ENCODE measurements around the gene CA10. TPM values are rescaled to one million over a fixed set of nuclear protein-coding genes. Genes with fewer than 3 reads are reported as not detected.

CA10 gene
- total RNA-seq, 1 donor from 2014 or later: 10.4 TPM

DNA sequence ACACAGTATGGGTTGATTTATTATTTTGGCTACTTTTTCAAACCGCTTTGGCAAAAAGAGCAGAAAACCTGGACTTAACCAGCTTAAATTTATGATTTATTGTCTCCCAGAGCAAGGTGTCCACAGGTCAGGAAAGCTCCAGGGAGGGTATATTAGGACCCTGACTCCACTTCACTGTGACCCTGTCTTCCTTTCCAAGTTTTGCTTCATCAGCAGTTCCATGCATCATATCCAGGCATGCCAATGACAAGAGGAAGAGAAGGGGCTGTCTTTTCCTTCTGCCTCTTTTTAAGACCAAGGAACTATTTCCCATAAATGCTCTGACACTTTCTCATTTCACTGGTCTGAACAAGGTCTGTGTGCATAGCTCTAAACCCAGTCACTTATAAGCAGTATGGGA lies 316.8 kb downstream of the CA10 start:
- Histone ChIP-seq H3K36me3 (ENCODE audit: control insufficient read depth in 3 of 3, insufficient read depth in 3 of 3, low read length in 3 of 3) (no peaks in the 10 kb centered on the region), H3K27ac (ENCODE audit: low read depth, low read length) (no peak overlapping the region), H3K4me1 (ENCODE audit: control insufficient read depth in 3 of 3, insufficient read depth in 3 of 3, low read length in 3 of 3) (no peaks in the 10 kb centered on the region), H3K27me3 (ENCODE audit: control insufficient read depth in 3 of 3, insufficient read depth in 3 of 3, low read length in 3 of 3) (no peaks in the 10 kb centered on the region), H3K9me3 (ENCODE audit: control insufficient read depth in 3 of 3, low read length in 3 of 3) (no peaks in the 10 kb centered on the region), H3K4me3 (ENCODE audit: low read length in 3 of 3) (no peak overlapping the region), H3K9ac (ENCODE audit: low read depth in 1 of 3, low read length in 3 of 3) (no peak overlapping the region)

DNA sequence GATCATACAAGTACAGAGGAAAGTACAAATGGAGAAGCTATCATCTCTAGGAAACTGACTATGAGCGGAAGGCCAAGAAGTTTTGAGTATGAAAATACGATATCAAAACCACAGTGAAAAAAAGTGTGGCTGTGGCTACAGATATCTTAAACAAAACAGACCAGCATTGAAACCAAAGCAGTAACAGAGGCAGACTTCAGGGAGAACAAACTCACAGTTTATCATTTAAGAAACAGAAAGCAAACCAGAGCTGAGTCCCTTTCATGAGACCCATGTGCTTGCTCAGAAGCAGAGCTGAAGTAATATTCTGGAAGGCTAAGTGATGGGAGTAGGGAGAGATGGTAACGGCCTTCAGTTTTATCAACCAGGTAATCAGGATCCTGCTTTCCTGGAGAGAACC lies 317.8 kb downstream of the CA10 start:
- H3K27ac ChIP-seq (ENCODE audit: low read depth, low read length): no peak overlapping the region
- H3K9ac ChIP-seq (ENCODE audit: low read depth in 1 of 3, low read length in 3 of 3): no peak overlapping the region
- H3K27me3 ChIP-seq (ENCODE audit: control insufficient read depth in 3 of 3, insufficient read depth in 3 of 3, low read length in 3 of 3): peaks cover 0 to 5% (median 0%) of the 10 kb centered on the region in 3 donors
- H3K4me1 ChIP-seq (ENCODE audit: control insufficient read depth in 3 of 3, insufficient read depth in 3 of 3, low read length in 3 of 3): no peaks in the 10 kb centered on the region
- no peak overlapping the region for H3K4me3 ChIP-seq (ENCODE audit: low read length in 3 of 3)
- H3K9me3 ChIP-seq (ENCODE audit: control insufficient read depth in 3 of 3, low read length in 3 of 3): no peaks in the 10 kb centered on the region
- H3K36me3 ChIP-seq (ENCODE audit: control insufficient read depth in 3 of 3, insufficient read depth in 3 of 3, low read length in 3 of 3): no peaks in the 10 kb centered on the region

DNA sequence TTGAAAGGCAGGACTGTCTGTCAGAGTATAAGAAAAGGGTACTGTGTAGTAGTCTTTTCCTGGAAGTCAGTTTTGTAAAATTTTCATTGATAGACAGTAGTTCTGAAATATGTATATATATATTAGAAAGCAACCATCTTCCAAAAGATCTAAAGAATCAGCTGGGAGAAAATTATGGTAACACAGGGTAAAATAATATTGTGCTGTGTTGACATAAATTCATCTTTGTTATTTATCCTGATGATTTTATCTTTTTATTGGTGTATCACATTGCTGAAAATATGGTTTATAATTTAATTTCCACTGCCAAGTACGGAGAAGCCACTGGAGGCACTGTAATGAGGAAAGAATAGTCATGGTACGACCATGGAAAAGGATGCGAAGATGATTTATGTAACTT lies 324.9 kb downstream of the CA10 start:
- Histone ChIP-seq H3K27ac (ENCODE audit: low read depth, low read length) (no peak overlapping the region), H3K36me3 (ENCODE audit: control insufficient read depth in 3 of 3, insufficient read depth in 3 of 3, low read length in 3 of 3) (no peaks in the 10 kb centered on the region), H3K4me1 (ENCODE audit: control insufficient read depth in 3 of 3, insufficient read depth in 3 of 3, low read length in 3 of 3) (peaks cover 0 to 4% (median 0%) of the 10 kb centered on the region in 3 donors)

DNA sequence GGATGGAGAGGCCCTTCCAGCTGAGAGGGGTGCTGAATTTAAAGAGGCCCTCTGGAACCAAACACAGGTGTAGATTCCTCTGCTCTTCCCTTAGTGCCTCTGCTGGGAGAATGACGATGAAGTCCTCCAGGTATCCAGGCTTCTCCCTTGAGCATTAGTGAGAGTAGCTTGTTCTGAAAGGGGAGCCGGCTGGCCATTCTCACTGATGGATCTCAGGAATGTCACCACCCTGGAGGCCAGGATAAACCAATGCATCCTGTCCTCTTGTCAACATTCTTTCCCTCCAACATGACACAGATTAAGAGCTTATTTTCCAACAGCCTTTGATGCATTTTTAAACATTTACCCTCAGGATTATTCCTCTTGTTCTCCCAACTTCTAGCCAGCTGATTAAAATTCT lies 325.5 kb downstream of the CA10 start:
- Histone ChIP-seq H3K27ac (ENCODE audit: low read depth, low read length) (no peak overlapping the region), H3K4me1 (ENCODE audit: control insufficient read depth in 3 of 3, insufficient read depth in 3 of 3, low read length in 3 of 3) (peaks cover 0 to 4% (median 0%) of the 10 kb centered on the region in 3 donors), H3K4me3 (ENCODE audit: low read length in 3 of 3) (no peak overlapping the region), H3K36me3 (ENCODE audit: control insufficient read depth in 3 of 3, insufficient read depth in 3 of 3, low read length in 3 of 3) (no peaks in the 10 kb centered on the region), H3K9me3 (ENCODE audit: control insufficient read depth in 3 of 3, low read length in 3 of 3) (no peaks in the 10 kb centered on the region), H3K27me3 (ENCODE audit: control insufficient read depth in 3 of 3, insufficient read depth in 3 of 3, low read length in 3 of 3) (peaks cover 0 to 5% (median 0%) of the 10 kb centered on the region in 3 donors), H3K9ac (ENCODE audit: low read depth in 1 of 3, low read length in 3 of 3) (no peak overlapping the region)

More for the DNA sequence above, 324.9 kb downstream of the CA10 start:
- H3K9me3 ChIP-seq (ENCODE audit: control insufficient read depth in 3 of 3, low read length in 3 of 3): no peaks in the 10 kb centered on the region
- H3K27me3 ChIP-seq (ENCODE audit: control insufficient read depth in 3 of 3, insufficient read depth in 3 of 3, low read length in 3 of 3): peaks cover 0 to 5% (median 0%) of the 10 kb centered on the region in 3 donors
- H3K4me3 ChIP-seq (ENCODE audit: low read length in 3 of 3): no peak overlapping the region
- H3K9ac ChIP-seq (ENCODE audit: low read depth in 1 of 3, low read length in 3 of 3): no peak overlapping the region

DNA sequence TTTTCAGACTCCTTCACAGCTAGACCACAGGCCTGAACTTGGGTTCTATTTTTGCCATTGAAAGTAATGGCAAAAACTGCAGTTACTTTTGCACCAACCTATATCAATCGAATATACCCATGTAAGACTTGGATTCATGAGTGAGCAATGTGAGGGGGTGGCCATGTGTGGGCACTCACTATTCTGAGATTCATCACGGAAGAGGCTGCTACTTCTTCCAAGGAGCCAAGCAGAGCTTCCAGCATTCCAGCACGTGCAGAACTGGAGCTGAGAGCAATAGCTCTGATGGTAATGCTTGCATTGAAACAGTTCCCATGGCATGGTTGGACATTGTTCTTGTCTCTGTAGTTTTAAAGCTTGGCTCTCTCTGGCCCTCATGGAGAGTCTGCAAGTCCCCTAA lies 327.6 kb downstream of the CA10 start:
- Histone ChIP-seq H3K36me3 (ENCODE audit: control insufficient read depth in 3 of 3, insufficient read depth in 3 of 3, low read length in 3 of 3) (no peaks in the 10 kb centered on the region), H3K4me1 (ENCODE audit: control insufficient read depth in 3 of 3, insufficient read depth in 3 of 3, low read length in 3 of 3) (peaks cover 0 to 4% (median 0%) of the 10 kb centered on the region in 3 donors), H3K9ac (ENCODE audit: low read depth in 1 of 3, low read length in 3 of 3) (no peak overlapping the region), H3K9me3 (ENCODE audit: control insufficient read depth in 3 of 3, low read length in 3 of 3) (no peaks in the 10 kb centered on the region), H3K27ac (ENCODE audit: low read depth, low read length) (no peak overlapping the region), H3K4me3 (ENCODE audit: low read length in 3 of 3) (no peak overlapping the region), H3K27me3 (ENCODE audit: control insufficient read depth in 3 of 3, insufficient read depth in 3 of 3, low read length in 3 of 3) (no peaks in the 10 kb centered on the region)

DNA sequence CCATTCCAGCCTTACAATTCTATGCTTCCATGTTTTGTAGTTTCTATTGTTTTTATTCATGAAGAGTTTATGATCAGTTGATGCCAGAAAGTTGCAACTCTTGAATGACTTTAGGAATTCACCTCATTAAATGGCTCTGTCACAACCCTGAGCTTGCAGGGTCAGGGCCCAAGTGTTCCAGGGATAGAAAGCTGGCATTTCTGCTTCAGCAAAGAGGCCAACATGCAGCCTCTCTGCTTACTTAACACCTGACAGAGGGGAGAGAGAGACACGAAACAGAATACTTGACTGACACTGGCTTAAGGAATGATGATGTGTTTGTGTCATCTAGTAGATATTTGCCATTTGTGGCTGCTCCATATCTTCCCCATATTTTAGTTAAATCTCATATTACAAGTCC lies 328.1 kb downstream of the CA10 start:
- Histone ChIP-seq H3K36me3 (ENCODE audit: control insufficient read depth in 3 of 3, insufficient read depth in 3 of 3, low read length in 3 of 3) (no peaks in the 10 kb centered on the region), H3K9ac (ENCODE audit: low read depth in 1 of 3, low read length in 3 of 3) (no peak overlapping the region), H3K27me3 (ENCODE audit: control insufficient read depth in 3 of 3, insufficient read depth in 3 of 3, low read length in 3 of 3) (no peaks in the 10 kb centered on the region), H3K27ac (ENCODE audit: low read depth, low read length) (no peak overlapping the region), H3K9me3 (ENCODE audit: control insufficient read depth in 3 of 3, low read length in 3 of 3) (no peaks in the 10 kb centered on the region), H3K4me3 (ENCODE audit: low read length in 3 of 3) (no peak overlapping the region), H3K4me1 (ENCODE audit: control insufficient read depth in 3 of 3, insufficient read depth in 3 of 3, low read length in 3 of 3) (peaks cover 0 to 4% (median 0%) of the 10 kb centered on the region in 3 donors)

DNA sequence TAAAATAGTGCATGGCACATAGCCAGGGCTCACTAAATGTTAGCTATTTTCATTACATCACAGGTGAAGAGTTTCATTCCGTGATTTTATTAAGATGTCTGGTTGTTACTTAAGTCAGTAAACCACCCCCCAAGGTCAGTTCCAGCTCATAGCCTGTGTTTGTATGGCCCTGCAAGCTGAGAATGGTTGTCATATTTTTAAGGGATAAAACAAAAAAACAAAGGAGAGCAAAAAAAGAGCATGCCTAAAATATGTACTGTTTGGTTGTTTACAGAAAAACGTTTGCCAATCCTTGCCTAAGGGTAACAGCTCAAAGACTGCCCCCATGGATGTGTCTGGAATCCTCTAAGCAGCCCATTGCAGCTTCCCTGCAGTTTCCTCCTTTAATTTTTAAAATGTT lies 329.6 kb downstream of the CA10 start:
- no peaks in the 10 kb centered on the region for H3K36me3 ChIP-seq (ENCODE audit: control insufficient read depth in 3 of 3, insufficient read depth in 3 of 3, low read length in 3 of 3)
- no peak overlapping the region for H3K27ac ChIP-seq (ENCODE audit: low read depth, low read length)
- H3K27me3 ChIP-seq (ENCODE audit: control insufficient read depth in 3 of 3, insufficient read depth in 3 of 3, low read length in 3 of 3): no peaks in the 10 kb centered on the region
- H3K9me3 ChIP-seq (ENCODE audit: control insufficient read depth in 3 of 3, low read length in 3 of 3): no peaks in the 10 kb centered on the region
- no peak overlapping the region for H3K9ac ChIP-seq (ENCODE audit: low read depth in 1 of 3, low read length in 3 of 3)
- no peak overlapping the region for H3K4me3 ChIP-seq (ENCODE audit: low read length in 3 of 3)
- no peaks in the 10 kb centered on the region for H3K4me1 ChIP-seq (ENCODE audit: control insufficient read depth in 3 of 3, insufficient read depth in 3 of 3, low read length in 3 of 3)

DNA sequence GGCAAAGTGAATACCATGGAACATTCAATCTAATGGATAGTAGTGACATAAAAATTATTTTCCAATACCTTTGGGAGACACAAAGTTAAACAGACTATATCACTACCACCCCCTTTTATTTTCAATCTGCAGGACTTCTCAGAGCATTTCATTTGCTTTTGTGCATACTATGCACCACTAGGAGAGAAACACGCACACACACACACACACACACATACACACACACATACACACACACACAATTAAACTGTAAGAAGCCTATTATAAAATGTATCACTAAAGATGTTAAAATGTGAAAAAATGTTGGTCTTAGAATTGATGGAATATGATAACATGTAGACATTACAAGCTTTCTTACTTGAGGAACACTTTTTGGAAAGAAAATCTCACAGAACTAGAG lies 331.4 kb downstream of the CA10 start:
- H3K9me3 ChIP-seq (ENCODE audit: control insufficient read depth in 3 of 3, low read length in 3 of 3): no peaks in the 10 kb centered on the region
- H3K27me3 ChIP-seq (ENCODE audit: control insufficient read depth in 3 of 3, insufficient read depth in 3 of 3, low read length in 3 of 3): no peaks in the 10 kb centered on the region
- no peak overlapping the region for H3K9ac ChIP-seq (ENCODE audit: low read depth in 1 of 3, low read length in 3 of 3)
- H3K4me1 ChIP-seq (ENCODE audit: control insufficient read depth in 3 of 3, insufficient read depth in 3 of 3, low read length in 3 of 3): no peaks in the 10 kb centered on the region
- no peak overlapping the region for H3K4me3 ChIP-seq (ENCODE audit: low read length in 3 of 3)
- H3K27ac ChIP-seq (ENCODE audit: low read depth, low read length): no peak overlapping the region
- H3K36me3 ChIP-seq (ENCODE audit: control insufficient read depth in 3 of 3, insufficient read depth in 3 of 3, low read length in 3 of 3): no peaks in the 10 kb centered on the region

DNA sequence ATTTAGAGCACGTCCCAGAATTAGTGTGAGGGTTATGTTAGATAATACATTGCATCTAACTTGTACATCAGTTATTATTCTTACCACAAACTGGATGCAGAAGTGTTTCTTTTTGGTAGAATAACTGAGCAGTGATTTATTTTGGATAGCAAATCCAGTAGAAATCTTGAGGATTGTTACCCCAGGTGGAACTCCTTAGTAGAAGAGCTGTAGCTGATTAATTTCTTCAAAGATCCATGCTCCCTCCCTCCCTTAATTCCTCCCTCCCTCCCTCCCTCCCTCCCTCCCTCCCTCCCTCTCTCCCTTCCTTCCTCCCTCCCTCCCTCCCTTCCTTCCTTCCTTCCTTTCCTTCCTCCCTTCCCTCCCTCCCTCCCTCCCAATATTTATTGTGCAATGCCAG lies 337.7 kb downstream of the CA10 start:
- Histone ChIP-seq H3K4me3 (ENCODE audit: low read length in 3 of 3) (no peak overlapping the region), H3K4me1 (ENCODE audit: control insufficient read depth in 3 of 3, insufficient read depth in 3 of 3, low read length in 3 of 3) (no peaks in the 10 kb centered on the region), H3K27me3 (ENCODE audit: control insufficient read depth in 3 of 3, insufficient read depth in 3 of 3, low read length in 3 of 3) (no peaks in the 10 kb centered on the region), H3K9ac (ENCODE audit: low read depth in 1 of 3, low read length in 3 of 3) (no peak overlapping the region), H3K36me3 (ENCODE audit: control insufficient read depth in 3 of 3, insufficient read depth in 3 of 3, low read length in 3 of 3) (no peaks in the 10 kb centered on the region), H3K9me3 (ENCODE audit: control insufficient read depth in 3 of 3, low read length in 3 of 3) (no peaks in the 10 kb centered on the region), H3K27ac (ENCODE audit: low read depth, low read length) (no peak overlapping the region)

DNA sequence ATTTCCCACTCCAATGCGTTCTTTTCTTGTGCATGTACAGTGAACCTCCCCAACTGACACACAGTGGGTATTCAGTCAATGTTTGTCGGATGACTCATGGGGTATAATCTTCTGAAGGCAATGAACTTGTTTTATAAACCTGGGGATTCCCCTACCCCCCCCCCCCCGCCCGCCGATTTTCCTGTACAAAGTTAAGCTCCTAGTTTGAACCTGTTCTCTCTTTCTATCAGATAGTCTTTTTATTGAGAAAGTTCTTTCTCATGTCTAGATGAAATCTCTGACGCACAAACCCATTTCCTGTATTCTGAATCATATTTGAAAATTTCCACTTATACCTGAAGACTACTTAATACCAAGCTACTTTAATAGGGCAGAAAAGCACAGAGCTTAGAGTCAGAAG lies 338.3 kb downstream of the CA10 start:
- Histone ChIP-seq H3K4me3 (ENCODE audit: low read length in 3 of 3) (no peak overlapping the region), H3K9ac (ENCODE audit: low read depth in 1 of 3, low read length in 3 of 3) (no peak overlapping the region), H3K36me3 (ENCODE audit: control insufficient read depth in 3 of 3, insufficient read depth in 3 of 3, low read length in 3 of 3) (no peaks in the 10 kb centered on the region), H3K27me3 (ENCODE audit: control insufficient read depth in 3 of 3, insufficient read depth in 3 of 3, low read length in 3 of 3) (no peaks in the 10 kb centered on the region), H3K9me3 (ENCODE audit: control insufficient read depth in 3 of 3, low read length in 3 of 3) (no peaks in the 10 kb centered on the region), H3K27ac (ENCODE audit: low read depth, low read length) (no peak overlapping the region), H3K4me1 (ENCODE audit: control insufficient read depth in 3 of 3, insufficient read depth in 3 of 3, low read length in 3 of 3) (no peaks in the 10 kb centered on the region)
